DMS53 treated with DMSO at 0.1 percent for 48 hours (cell line): ENCODE measurements around the gene RNF215.
A peak's percentile ranks its signal among the peaks of the same experiment; 100 is the strongest.
"Not testable (repeated sequence)": the region's sequence is repeated elsewhere in the genome, so short reads cannot be mapped to it uniquely, and the experiment has no call there.

Source experiments
- DNase-seq: peaks from one replicate; lab custom pipeline; 2025; ENCODE audit not compliant: unreplicated experiment; lab: John Stamatoyannopoulos, UW

Gene RNF215

GRCh38 chr22:30365891-30366290, 21.3 kb downstream of the RNF215 start:
- no peak for DNase-seq

- no peak for DNase-seq
Measured at GRCh38 chr22:30362651-30363281, 24.4 kb downstream of the RNF215 start.

DNA sequence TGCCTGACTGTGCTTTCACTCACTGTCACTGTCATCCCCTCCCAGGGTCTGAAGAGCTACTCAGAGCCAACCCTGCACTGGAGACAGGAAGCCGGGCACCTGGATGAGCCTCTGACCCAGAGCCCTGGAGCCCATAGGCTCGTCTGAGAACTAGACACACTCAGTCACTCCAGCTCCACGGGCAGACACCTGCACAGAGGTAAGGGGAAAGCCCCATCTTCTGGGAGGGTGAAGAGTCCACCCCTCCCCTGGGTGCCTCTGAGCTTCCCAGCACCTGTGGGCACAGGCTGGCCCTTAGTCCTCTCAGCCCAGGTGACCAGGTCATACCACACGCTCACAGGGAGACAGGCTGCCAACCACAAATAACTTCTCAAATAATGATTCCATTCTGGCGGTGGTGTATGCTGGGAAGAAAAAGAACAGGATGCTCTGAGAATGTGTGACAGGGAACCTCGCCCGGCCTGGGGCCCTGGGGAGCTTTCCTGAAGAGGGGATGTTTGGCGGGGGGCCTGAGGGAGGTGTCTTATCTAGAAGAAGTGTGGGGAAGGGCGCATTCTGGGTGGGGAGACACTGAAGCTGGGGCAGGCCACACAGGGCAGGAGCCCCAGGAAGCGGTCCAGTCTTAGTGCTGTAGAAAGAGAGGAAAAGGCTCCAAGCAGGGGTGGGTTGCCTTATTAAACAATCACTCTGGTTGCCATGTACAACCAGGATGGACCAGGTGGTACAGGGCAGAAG, 25.1 kb downstream of the RNF215 start:
- peak; percentile 3 for DNase-seq

GRCh38 chr22:30358541-30358940, 28.7 kb downstream of the RNF215 start:
- DNase-seq: no peak

DNA sequence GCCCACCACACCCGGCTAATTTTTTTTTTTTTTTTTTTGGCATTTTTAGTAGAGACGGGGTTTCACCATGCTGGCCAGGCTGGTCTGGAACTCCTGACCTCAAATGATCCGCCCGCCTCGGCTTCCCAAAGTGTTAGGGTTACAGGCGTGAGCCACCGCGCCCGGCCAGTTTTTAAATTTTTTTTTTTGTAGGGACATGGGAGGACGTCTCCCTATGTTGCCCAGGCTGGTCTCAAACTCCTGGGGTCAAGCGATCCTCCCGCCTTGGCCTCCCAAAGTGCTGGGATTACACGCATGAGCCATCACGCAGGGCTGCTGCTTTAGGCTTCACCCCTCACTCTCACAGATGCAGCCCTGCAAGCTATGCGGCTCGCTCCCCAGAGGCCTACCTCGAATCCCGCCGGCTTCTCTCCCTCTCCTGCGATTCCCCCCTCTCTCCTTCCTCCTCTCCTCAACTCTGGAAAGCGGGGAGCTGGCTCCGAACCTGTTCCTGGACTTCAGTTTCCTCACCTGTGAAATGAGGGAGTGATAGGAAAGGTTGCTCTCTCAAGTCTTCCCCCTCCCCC, 29.5 kb downstream of the RNF215 start:
- no peak for DNase-seq

DNA sequence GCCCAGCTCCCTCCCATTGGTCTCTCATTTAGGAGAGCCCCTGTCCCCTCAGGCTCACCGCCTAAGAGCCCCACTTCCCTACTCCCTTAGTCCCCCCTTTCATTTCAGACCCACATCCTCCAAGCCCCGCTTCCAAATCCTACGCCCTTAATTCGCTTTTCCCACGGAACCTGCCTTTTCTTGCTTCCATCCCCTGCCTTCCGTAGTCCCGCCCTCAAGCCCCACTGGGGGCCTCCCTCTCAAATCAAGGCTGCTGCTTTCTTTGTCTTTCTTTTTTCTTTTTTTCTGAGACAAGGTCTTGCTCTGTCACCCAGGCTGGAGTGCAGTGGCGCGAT, 30.0 kb downstream of the RNF215 start:
- DNase-seq: no peak

DNA sequence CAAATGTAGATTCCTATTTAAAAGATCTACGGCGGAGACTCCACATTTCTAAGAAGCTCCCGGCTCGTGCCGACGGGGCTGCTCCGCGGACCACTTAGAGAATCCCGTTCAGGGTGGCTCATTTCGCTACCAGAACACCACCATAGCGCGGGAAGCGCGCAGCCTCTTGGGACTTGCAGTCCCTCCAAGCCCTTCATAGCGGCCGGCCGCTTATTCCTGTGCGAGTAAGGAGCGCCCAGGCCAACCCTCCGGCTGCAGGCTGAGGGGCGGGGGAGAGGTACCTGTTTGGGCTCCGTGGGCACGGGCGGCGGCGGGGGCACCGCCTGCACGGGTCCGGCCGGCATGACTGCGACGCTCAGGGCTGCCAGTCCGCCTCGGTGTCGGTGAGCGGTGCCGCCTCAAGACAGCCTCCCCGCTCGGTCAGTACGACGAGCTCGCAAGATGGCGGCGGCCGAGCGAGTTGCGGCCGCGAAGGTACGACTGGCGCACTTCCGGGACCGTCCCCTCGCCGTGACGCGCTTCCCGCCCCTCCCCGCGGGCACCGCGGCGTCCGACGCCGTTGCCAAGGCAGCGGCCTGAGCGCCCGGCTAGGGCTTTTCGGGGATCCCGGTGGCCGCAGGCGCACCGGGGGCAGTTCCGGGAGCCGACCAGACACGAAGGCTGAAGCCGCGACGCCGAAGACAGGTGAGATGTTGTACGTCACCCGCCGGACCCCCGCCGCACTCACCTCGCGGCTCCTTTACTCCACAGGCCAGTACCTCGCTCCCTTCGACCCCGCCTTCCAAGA, 30.6 kb downstream of the RNF215 start, which contains the start of the genes CCDC157 and SF3A1:
CCDC157 (plus strand) TSS at position 559 of the 787 bp plus-strand sequence. CDS start 8,994 bp downstream, outside the sequence.
SF3A1 (minus strand) TSS at position 446 of the 787 bp plus-strand sequence; CDS start at position 344, 102 bp downstream.
- DNase-seq: peak; percentile 34

DNA sequence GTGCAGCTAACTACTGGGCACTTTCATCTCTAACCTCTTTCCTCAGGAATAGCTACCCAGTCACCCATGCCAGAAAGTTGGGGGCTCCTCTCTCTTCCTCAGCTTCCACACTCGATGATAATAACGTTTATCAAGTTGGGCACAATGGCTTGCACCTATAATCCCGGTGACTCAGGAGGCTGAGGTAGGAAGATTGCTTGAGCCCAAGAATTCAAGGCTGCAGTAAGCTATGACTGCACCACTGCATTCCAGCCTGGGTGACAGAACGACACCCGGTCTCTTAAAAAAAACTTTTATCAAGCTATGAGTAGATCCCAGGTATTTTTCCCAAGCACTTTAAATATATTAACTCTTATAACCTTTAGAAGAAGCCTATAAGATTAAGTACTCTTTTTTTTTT, 32.6 kb downstream of the RNF215 start:
- no peak for DNase-seq

DNA sequence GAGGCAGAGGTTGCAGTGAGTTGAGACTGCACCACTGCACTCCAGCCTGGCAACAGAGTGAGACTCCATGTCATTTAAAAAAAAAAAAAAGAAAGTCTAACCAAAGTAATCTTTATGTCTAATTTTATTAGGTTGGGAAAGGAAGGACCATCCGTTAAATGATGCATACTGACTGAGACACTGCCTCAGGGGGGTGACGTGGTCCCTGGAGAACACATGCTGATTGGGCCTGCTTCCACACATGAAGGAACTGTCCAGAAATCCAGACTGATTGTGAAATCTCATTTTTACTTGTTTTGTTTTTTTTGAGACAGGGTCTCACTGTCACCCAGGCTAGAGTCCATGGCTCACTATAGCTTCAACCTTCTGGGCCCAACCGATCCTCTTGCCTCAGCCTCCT, 36.0 kb downstream of the RNF215 start:
- DNase-seq: no peak

- DNase-seq: no peak
Measured at GRCh38 chr22:30348809-30349208, 38.4 kb downstream of the RNF215 start.

GRCh38 chr22:30348404-30348803, 38.8 kb downstream of the RNF215 start:
- no peak for DNase-seq

- DNase-seq: no peak
Measured at GRCh38 chr22:30347255-30347892, 39.8 kb downstream of the RNF215 start.

- no peak for DNase-seq
Measured at GRCh38 chr22:30344447-30345200, 42.6 kb downstream of the RNF215 start.

DNA sequence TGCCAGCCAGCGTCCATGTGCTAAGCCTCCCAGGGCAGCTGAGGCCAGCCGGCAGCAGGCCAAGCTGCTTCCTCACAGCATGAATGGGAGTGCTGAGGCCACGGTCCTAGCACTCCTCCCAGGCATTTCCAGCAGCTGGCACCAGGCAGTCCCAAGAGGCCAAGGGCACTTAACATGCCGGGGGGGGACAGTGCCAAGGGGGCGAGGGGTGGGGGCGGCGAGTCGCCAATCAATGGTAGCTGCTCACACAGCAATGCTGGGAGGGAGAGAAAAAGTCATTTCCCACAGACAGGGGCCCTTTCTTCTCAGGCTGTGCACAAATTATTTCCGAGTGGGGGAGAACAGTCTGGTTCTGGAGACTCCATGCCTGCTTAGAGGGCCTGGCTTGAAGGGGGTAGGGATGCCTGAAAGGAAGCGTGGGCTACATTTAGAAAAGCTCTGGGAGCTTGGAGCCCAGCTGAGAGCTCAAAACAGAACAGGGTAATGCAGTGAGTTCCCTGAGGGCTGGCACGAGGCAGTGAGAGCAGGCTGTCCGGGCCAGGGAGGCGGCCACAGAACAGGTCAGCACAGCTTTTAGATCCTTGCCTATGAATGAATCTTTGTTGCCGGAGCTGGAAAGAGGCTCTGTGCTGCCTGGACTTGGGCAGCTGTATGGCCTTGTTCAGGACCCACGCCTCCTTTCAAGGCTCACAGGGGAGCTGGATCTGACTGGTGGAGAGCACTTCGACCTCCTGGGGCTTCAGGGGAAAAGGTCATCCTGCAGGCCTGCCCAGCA, 46.1 kb downstream of the RNF215 start:
- no peak for DNase-seq

DNA sequence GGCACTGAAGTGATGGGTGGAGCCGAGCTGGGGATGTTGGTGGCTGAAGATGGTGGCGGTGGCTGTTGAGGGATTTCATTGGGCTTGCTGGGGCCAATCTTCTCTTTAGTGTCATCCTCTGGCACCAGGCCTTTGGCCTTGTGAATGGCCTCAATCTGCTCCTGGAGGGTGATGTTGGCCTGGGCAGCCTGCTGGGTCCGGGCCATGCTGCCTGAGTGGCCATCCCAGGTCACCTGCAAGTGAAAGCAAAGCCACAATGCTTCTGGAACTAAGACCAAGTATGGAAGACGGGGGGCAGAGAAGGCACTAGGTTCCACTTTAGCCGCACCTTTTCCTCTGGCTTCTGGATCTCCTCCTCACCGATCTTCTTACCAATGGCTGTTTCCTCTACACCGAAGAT, 48.4 kb downstream of the RNF215 start:
- DNase-seq: no peak

- not testable (repeated sequence) for DNase-seq
Measured at GRCh38 chr22:30338341-30338740, 48.9 kb downstream of the RNF215 start.

- DNase-seq: no peak
Measured at GRCh38 chr22:30337461-30337778, 49.8 kb downstream of the RNF215 start.

DNA sequence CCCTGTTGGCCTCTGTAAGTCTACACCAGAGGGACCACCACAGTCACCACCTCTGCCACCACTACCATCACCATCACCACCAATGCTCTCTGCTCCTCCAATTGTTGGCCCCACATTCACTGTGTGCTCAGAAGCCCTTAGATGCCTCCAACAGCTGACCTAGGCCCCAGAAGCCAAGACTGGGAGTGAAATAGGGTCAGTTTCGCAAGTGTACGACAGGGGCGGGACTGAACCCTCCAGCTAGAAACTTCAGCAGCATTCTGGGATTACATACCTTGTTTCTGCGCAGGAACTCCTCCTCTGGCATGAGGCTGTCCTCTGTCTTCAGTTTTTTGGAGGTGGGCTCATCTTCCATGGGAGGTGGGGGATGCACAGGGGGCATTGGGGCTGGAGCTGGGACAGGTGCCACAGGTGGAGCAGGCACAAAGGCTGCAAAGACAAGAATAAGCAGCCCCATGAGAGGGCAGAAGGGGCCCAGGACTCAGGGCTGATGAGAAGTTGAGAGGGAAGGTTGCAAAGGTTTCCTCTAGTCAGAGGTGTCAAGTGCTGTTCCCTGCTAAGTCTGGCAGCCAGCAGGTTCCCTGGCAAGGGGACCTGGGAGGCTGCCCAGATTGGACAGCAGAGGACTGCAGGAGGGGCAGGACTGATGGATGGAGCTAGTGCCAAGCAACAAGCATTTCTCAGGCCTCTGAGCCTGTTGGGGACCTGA, 50.3 kb downstream of the RNF215 start:
- no peak for DNase-seq

DNA sequence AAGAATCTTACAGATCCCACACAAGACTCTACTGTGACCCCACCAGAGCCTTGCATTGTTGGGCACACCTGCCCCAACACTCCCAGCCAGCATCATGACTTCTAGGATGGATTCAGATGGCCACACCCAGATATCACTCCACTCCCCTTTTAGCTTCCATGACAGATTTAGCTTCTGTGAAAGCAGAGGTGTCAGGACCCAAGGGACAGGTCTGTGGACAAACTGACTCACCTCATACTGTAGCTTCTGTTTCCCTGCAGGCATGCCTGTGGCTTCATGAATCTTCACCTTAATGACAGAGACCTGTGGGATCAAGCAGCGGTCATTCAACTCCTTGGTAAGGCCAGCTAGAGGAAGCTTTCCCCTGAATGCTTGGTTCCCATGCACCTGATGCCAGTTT, 52.0 kb downstream of the RNF215 start:
- DNase-seq: no peak
